Measurements from ENCODE around the gene EED. TPM values are rescaled to one million over a fixed set of nuclear protein-coding genes. Genes with fewer than 3 reads are reported as not detected.
"Not testable (repeated sequence)": the region's sequence is repeated elsewhere in the genome, so short reads cannot be mapped to it uniquely, and the experiment has no call there.

The EED gene
- total and polyA plus RNA-seq, 9 donors, result 16.2 to 29.4 (median 17.2) TPM

- H3K4me3 ChIP-seq, result no peak overlapping the region
- no peak for DNase-seq
- H3K36me3 ChIP-seq, result no peaks in the 10 kb centered on the region
- no peaks in the 10 kb centered on the region for H3K9me3 ChIP-seq
- TF ChIP-seq POLR2A (IDR thresholded peaks at IDR 0.05), result no peak
- TF ChIP-seq EP300 (IDR thresholded peaks at IDR 0.05), result no peak
- no peak for TF ChIP-seq CTCF (IDR thresholded peaks at IDR 0.05)
- no peak overlapping the region for H3K27ac ChIP-seq
- intact Hi-C loops (cut with DNase I), result no loop called here
- no peaks in the 10 kb centered on the region for H3K4me1 ChIP-seq (ENCODE audit: insufficient read depth)
- 96 to 99% (median 97%) methylated on average over 2 of the region's 2 CpGs for WGBS, 3 donors
- no peaks in the 10 kb centered on the region for H3K27me3 ChIP-seq
Measured at GRCh38 chr11:86287468-86287796, 42.9 kb downstream of the EED start.

GRCh38 chr11:86288776-86289507 is 44.4 kb downstream of the EED start:
- intact Hi-C loops (cut with DNase I), result no loop called here
- Histone ChIP-seq H3K27ac (no peak overlapping the region), H3K27me3 (no peaks in the 10 kb centered on the region), H3K4me1 (ENCODE audit: insufficient read depth) (no peaks in the 10 kb centered on the region), H3K4me3 (no peak overlapping the region), H3K36me3 (no peaks in the 10 kb centered on the region), H3K9me3 (no peaks in the 10 kb centered on the region)
- TF ChIP-seq CTCF (IDR thresholded peaks at IDR 0.05) (no peak), EP300 (IDR thresholded peaks at IDR 0.05) (no peak), POLR2A (IDR thresholded peaks at IDR 0.05) (no peak)
- no peak for DNase-seq
- WGBS, 3 donors, result 45 to 60% (median 50%) methylated on average over 7 of the region's 7 CpGs

DNA sequence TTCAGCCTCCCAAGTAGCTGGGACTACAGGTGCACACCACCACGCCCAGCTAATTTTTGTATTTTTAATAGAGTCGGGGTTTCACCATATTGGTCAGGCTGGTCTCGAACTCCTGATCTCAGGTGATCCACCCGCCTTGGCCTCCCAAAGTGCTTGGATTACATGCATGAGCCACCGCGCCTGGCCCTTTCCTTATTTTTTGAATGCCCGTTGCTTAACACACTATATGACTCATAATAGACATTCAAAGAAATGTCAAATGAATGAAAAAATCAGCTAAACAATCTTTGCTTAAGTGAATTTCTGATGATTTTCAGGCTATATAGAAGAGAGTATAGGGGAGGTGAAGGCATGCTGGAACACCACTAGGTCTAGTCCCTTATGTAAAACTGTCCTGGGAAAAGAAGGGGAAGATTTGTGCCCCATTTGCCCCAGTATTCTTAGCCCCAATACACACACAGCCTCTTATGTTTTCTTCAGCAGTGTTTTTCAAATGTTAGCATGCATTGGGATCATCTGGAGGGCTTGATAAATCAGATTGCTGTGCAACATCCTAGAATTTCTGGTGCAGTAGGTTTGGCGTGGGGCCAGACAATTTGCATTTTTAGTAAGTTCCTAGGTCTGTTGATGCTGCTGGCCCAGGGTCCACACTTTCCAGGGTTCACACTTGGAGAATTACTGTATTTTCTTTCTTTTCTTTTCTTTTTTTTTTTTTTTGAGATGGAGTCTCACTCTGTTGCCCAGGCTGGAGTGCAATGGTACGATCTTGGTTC is 45.1 kb downstream of the EED start:
- intact Hi-C loops (cut with DNase I), result loop anchor here (2.0 to 10.0 kb wide), 4 partner anchors 347 to 437 kb away; no protein-coding TSS in a partner anchor
- not testable (repeated sequence) for H3K4me1 ChIP-seq (ENCODE audit: insufficient read depth); H3K27me3 ChIP-seq; DNase-seq; H3K27ac ChIP-seq; H3K4me3 ChIP-seq; H3K36me3 ChIP-seq; H3K9me3 ChIP-seq
- 87 to 93% (median 89%) methylated on average over 9 of the region's 9 CpGs for WGBS, 3 donors

DNA sequence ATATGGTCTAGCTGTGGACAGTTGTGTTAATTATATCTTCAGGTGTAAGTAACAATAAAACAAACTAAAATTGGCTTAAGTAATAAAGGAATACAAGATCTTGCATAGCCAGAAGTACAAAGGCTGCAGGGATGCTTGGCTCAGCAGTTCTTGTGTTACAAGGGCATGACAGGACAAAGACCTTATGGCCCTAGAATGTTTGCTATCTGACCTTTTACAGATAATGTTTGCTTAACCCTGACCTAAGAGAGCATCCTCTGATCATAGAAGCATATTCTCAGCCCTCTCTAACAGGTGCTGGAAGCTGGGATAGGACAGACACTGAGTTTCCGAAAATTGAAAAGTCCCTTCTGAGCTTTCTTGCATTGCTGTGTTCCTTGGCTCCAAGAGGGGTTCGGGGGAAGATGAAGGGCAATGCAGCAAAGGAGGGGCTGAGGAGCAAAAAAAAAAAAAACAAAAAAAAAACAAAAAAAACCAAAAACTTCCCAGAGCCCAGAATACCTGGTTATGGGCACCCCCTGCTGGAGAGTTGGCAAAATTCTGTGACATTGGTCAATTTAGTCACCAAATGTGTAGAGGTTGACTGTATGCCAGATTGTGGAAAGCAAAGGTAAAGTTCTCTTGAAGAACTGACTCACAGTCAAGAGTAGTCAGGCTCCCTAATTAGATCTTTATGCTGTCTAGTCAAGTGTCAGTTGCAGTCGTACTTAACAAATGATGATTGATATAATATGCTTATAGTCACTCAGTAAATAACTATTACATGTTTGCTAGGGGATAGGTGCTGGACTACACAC is 47.1 kb downstream of the EED start:
- intact Hi-C loops (cut with DNase I), result loop anchor here (2.0 to 10.0 kb wide), 4 partner anchors 349 to 439 kb away; no protein-coding TSS in a partner anchor
- 32 to 34% (median 33%) methylated on average over 3 of the region's 3 CpGs for WGBS, 3 donors

More for the DNA sequence above, 47.1 kb downstream of the EED start:
- H3K27me3 ChIP-seq, result no peaks in the 10 kb centered on the region
- no peak overlapping the region for H3K4me3 ChIP-seq
- no peaks in the 10 kb centered on the region for H3K36me3 ChIP-seq
- no peaks in the 10 kb centered on the region for H3K9me3 ChIP-seq
- peak in 4 of 5 donors; percentile 15 to 68 (median 49) for DNase-seq
- no peak for TF ChIP-seq EP300 (IDR thresholded peaks at IDR 0.05)
- TF ChIP-seq CTCF (IDR thresholded peaks at IDR 0.05), result peak; percentile 29 to 55 (median 36)
- no peak overlapping the region for H3K27ac ChIP-seq
- no peaks in the 10 kb centered on the region for H3K4me1 ChIP-seq (ENCODE audit: insufficient read depth)
